Keratinocyte (primary cell): ENCODE data around the gene IFNE. TPM values are rescaled to one million over a fixed set of nuclear protein-coding genes. Genes with fewer than 3 reads are reported as not detected.
"Not testable (repeated sequence)": the region's sequence is repeated elsewhere in the genome, so short reads cannot be mapped to it uniquely, and the experiment has no call there.

ENCODE experiments used
- DNase-seq: peaks from one replicate; pipeline ENCODE4 v3.0.0-alpha.2; 2011; ENCODE audit warnings: low read depth, missing footprints, low spot score
- FAIRE-seq: peaks from 2 replicates; lab custom pipeline; 2011; peaks lifted over from hg19 to GRCh38; lab: Jason Lieb, UNC
- H2AFZ ChIP-seq: 2 replicates; pipeline ENCODE4 v1.6.0; 2012; ENCODE audit warnings: low read length, control low read depth, inconsistent platforms; ENCODE audit not compliant: control insufficient read depth
- H3K27ac ChIP-seq: 2 replicates; pipeline ENCODE4 v1.5.1; 2011; ENCODE audit warnings: low read length; ENCODE audit not compliant: control insufficient read depth, insufficient read depth
- H3K27me3 ChIP-seq: 3 replicates; pipeline ENCODE4 v1.6.0; 2011; ENCODE audit warnings: low read length; ENCODE audit not compliant: control insufficient read depth, insufficient read depth; ENCODE audit errors: extremely low read depth
- H3K36me3 ChIP-seq, 2 experiments: 2 replicates in 1 of 2; 3 replicates in 1 of 2; pipeline ENCODE4 v1.5.1; 2011; ENCODE audit warnings: low read length in 2 of 2, mild to moderate bottlenecking in 1 of 2; ENCODE audit not compliant: control insufficient read depth in 2 of 2, insufficient read depth in 2 of 2; ENCODE audit errors: extremely low read depth in 1 of 2
- H3K4me1 ChIP-seq: 3 replicates; pipeline ENCODE4 v1.5.1; 2011; ENCODE audit warnings: low read length; ENCODE audit not compliant: control insufficient read depth, insufficient read depth; ENCODE audit errors: extremely low read depth
- H3K4me2 ChIP-seq: 3 replicates; pipeline ENCODE4 v1.6.0; 2011; ENCODE audit warnings: low read depth, low read length; ENCODE audit not compliant: control insufficient read depth, insufficient read depth; ENCODE audit errors: extremely low read depth
- H3K4me3 ChIP-seq, 3 experiments: fragments of 200-600 bp in 1 of 3; sonication (generic) in 1 of 3; 2 replicates in 2 of 3; 3 replicates in 1 of 3; pipeline ENCODE4 v1.5.1; 2011 to 2016; ENCODE audit warnings: low read length in 3 of 3, mild to moderate bottlenecking in 3 of 3, control low read depth in 2 of 3, inconsistent platforms in 1 of 3, low read depth in 1 of 3, mixed read lengths in 1 of 3, mixed run types in 1 of 3, moderate library complexity in 1 of 3; ENCODE audit not compliant: control insufficient read depth in 2 of 3, insufficient read depth in 2 of 3; ENCODE audit errors: extremely low read depth in 1 of 3
- H3K79me2 ChIP-seq: 2 replicates; pipeline ENCODE4 v1.6.0; 2012; ENCODE audit warnings: low read length; ENCODE audit not compliant: control insufficient read depth, insufficient read depth
- H3K9ac ChIP-seq: 3 replicates; pipeline ENCODE4 v1.6.0; 2011; ENCODE audit warnings: low read length; ENCODE audit not compliant: control insufficient read depth, insufficient read depth; ENCODE audit errors: extremely low read depth
- H3K9me1 ChIP-seq: 3 replicates; pipeline ENCODE4 v1.6.0; 2011; ENCODE audit warnings: low read length; ENCODE audit not compliant: control insufficient read depth, insufficient read depth; ENCODE audit errors: extremely low read depth
- H3K9me3 ChIP-seq: 2 replicates; pipeline ENCODE4 v1.5.1; 2012; ENCODE audit warnings: low read depth, low read length; ENCODE audit not compliant: control insufficient read depth
- H4K20me1 ChIP-seq: 3 replicates; pipeline ENCODE4 v1.6.0; 2011; ENCODE audit warnings: low read length; ENCODE audit not compliant: control insufficient read depth, insufficient read depth; ENCODE audit errors: extremely low read depth
- CTCF ChIP-seq, 3 experiments: IDR thresholded peaks in 1 of 3; conservative IDR thresholded peaks in 1 of 3; optimal IDR thresholded peaks in 1 of 3; 2 replicates in 2 of 3; 3 replicates in 1 of 3; pipeline versions ENCODE3 to v1.5.1; 2011; ENCODE audit warnings: low read length in 3 of 3, mild to moderate bottlenecking in 3 of 3, moderate library complexity in 2 of 3, control low read depth in 1 of 3, inconsistent platforms in 1 of 3; ENCODE audit not compliant: insufficient read depth in 2 of 3; ENCODE audit errors: extremely low read depth in 1 of 3
- EZH2 ChIP-seq: IDR thresholded peaks from one replicate; pipeline ENCODE4 v1.6.1; 2012; ENCODE audit warnings: inconsistent platforms, mild to moderate bottlenecking, low read length, moderate library complexity
- dilution Hi-C: fragments of 300-500 bp; cut with MboI; formaldehyde crosslinking; loops from one replicate; pipeline ENCODE4 v1.7.0; 2020; ENCODE audit warnings: low sequenced_read_pairs; ENCODE audit not compliant: extremely low pct_ligation_motif_present
- polyA plus RNA-seq, 5 experiments: library from polyadenylated mRNA; depleted of rRNA in 3 of 5; stranded (reverse) in 3 of 5; stranded (forward) in 1 of 5; unstranded in 1 of 5; fragments of >200 nt; gene quantifications; 1 replicate in 1 of 5; 2 replicates in 3 of 5; 3 replicates in 1 of 5; pipeline versions ENCODE4 v1.2.1 to v1.2.3, GENCODE V29; 2011 to 2012; ENCODE audit warnings: missing spikeins in 2 of 5, low read depth in 1 of 5, low replicate concordance in 1 of 5

The IFNE gene
- polyA plus RNA-seq, 1 donor (not counting 4 experiments of a cell fraction or from before 2014, with no cell fraction given) = 3.9 TPM

DNA sequence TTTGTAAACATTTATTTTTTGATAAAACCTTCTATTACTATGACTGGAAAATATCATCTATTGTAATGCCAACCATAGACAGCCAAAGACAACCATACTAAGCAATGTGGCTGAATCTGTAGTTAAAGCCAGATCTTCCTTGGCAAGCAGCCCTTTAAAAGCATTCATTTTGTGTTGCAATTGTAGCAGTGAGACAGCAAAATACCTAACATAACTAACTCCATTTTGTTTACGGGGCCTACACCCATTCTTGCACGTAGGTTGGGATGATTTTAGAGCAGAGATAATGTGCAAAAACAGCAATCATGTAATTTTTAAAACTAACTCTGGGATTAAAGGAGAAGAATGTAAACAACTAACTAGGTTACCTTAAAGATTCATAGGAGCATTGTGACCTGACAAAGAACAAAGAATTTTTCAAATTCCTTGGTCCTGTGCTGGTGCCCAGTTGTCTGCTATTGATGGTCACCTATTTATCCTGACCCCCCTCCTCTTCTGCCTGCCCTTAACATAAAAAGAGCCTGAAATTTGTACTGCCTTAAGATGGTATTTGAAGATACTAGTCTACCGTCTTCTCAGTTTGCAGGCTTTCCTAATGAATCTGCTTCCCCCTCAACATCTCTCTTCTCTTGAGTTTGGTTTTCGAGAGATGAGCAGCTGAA is 31.2 kb downstream of the IFNE start:
- FAIRE-seq (no peak), DNase-seq (no peak)
- Histone ChIP-seq H3K4me3 (no peak overlapping the region), H3K27ac (no peak overlapping the region), H3K36me3 (peaks cover 4% of the 10 kb centered on the region in 2 experiments), H2AFZ (no peak overlapping the region), H3K9ac (no peak overlapping the region), H3K4me2 (no peak overlapping the region), H3K4me1 (peaks cover 14% of the 10 kb centered on the region), H3K9me1 (no peaks in the 10 kb centered on the region), H4K20me1 (no peaks in the 10 kb centered on the region), H3K79me2 (no peaks in the 10 kb centered on the region), H3K9me3 (no peaks in the 10 kb centered on the region), H3K27me3 (no peaks in the 10 kb centered on the region)
- TF ChIP-seq EZH2 (no peak), CTCF (optimal IDR thresholded peaks at IDR 0.05 in 1 of 3, IDR thresholded peaks at IDR 0.05 in 1 of 3, conservative IDR thresholded peaks at IDR 0.05 in 1 of 3; ENCODE audit: extremely low read depth in 1 of 3, insufficient read depth in 2 of 3, low read length in 3 of 3) (no peak)
- dilution Hi-C loops = no loop called here

DNA sequence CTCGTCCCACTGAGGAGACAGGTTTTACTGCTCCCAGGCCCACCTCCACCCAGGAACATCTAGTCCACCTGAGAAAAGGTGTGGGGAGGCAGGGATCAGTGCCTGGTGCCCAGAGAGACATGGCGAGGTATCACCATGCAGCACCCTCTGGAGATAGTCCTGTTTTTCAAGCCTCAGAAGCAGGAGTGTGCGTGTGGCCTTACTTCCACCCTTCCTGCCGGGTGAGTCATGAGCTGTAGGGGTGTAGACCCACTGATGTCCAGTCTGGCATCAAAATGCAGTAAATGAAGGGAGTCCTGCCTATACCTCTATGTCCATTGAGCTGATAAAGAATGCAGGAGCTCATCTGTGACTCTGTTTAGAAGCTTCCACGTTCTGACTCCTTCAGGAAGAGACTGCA is 32.8 kb downstream of the IFNE start:
- H3K79me2 ChIP-seq, H3K27ac ChIP-seq, H3K4me3 ChIP-seq, H3K4me1 ChIP-seq, H2AFZ ChIP-seq, H3K27me3 ChIP-seq, H3K4me2 ChIP-seq, H3K36me3 ChIP-seq, H3K9me3 ChIP-seq, H3K9me1 ChIP-seq, H3K9ac ChIP-seq, dilution Hi-C loops, H4K20me1 ChIP-seq, DNase-seq: not testable (repeated sequence)
- peak; percentile 29 for FAIRE-seq
